A673 (cell line): Measurements from ENCODE around the gene TCF12.

Experiments
- EZH2 ChIP-seq: fragments of 200-600 bp; sonication (generic); IDR thresholded peaks from 2 replicates; pipeline ENCODE4 v1.6.1; 2017; ENCODE audit warnings: borderline replicate concordance, low read depth, mild to moderate bottlenecking, mixed read lengths, antibody characterized with exemption, low read length; ENCODE audit not compliant: poor library complexity, severe bottlenecking
- TF ChIP-seq, protein P1 (sequence below): fragments of 300-800, 200-600 bp; sonication (generic); conservative IDR thresholded peaks from 2 replicates; pipeline ENCODE4 v1.5.1; 2017; ENCODE audit warnings: low read depth, mild to moderate bottlenecking, antibody characterized with exemption, low read length, moderate library complexity, mixed read lengths

DNA sequence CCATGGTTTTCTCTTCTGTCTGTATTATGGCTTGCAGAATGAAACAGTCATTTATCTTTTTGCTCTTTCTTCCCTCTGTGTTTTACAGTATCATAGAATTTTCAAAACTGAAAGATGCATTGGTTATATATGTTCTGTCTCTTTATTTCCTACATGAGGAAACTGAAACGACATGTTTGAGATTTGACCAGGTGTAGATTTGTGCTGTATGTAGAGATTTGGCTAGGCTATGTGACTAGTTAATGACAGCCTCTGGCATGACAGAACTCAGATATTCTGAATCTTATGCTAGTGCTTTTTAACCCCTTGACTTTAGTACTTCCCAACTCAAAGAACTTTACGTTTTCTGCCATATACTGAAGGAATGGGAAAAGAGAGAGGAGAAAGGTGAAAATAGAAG lies 151.0 kb downstream of the TCF12 start:
- no peak for TF ChIP-seq EZH2
- TF ChIP-seq, protein P1, sequence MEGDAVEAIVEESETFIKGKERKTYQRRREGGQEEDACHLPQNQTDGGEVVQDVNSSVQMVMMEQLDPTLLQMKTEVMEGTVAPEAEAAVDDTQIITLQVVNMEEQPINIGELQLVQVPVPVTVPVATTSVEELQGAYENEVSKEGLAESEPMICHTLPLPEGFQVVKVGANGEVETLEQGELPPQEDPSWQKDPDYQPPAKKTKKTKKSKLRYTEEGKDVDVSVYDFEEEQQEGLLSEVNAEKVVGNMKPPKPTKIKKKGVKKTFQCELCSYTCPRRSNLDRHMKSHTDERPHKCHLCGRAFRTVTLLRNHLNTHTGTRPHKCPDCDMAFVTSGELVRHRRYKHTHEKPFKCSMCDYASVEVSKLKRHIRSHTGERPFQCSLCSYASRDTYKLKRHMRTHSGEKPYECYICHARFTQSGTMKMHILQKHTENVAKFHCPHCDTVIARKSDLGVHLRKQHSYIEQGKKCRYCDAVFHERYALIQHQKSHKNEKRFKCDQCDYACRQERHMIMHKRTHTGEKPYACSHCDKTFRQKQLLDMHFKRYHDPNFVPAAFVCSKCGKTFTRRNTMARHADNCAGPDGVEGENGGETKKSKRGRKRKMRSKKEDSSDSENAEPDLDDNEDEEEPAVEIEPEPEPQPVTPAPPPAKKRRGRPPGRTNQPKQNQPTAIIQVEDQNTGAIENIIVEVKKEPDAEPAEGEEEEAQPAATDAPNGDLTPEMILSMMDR, result no peak
